Cardiac septum (tissue), 1 donor: ENCODE results near the gene CLEC4E. TPM values are rescaled to one million over a fixed set of nuclear protein-coding genes. Genes with fewer than 3 reads are reported as not detected.
"Not testable (repeated sequence)": the region's sequence is repeated elsewhere in the genome, so short reads cannot be mapped to it uniquely, and the experiment has no call there.

Experiments
- DNase-seq: peaks from one replicate; pipeline ENCODE4 v3.0.0-alpha.2; 2020; ENCODE audit warnings: low spot score
- intact Hi-C: fragments of 100-400 bp; cut with DNase I; formaldehyde crosslinking; loops from one replicate; pipeline ENCODE4 v1.14.0; 2022
- total RNA-seq: library from RNA; stranded (reverse); fragmentation: NEBNext Ultra II Directional; extraction: Animal tissue kit (Norgen Biotek cat#: 25700); gene quantifications from one replicate; pipeline ENCODE4 v1.2.1, GENCODE V29; 2021
- donor health status: DM: no; HTN: no; CAD: no.

The CLEC4E gene
- total RNA-seq, 1 donor from 2014 or later: not detected

DNA sequence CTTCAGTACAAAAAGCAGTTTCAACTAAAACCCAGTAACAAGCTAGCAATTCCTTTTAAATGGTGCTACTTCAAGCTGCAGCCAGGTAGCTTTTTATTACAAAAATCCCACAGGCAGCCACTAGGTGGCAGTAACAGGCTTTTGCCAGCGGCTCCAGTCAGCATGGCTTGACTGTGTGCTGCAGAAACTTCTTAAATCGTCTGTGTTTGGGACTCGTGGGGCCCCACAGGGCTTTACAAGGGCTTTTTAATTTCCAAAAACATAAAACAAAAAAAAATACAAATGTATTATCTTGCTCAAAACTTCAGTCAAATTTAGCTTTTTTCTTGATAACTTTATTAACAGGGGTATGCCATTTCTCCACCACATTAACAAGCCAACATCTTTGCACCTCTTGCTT lies 3.6 kb upstream of the CLEC4E start:
- DNase-seq: no peak
- intact Hi-C loops: loop anchor here (2.0 kb wide), 1 partner anchor 65 kb away; no protein-coding TSS in a partner anchor

DNA sequence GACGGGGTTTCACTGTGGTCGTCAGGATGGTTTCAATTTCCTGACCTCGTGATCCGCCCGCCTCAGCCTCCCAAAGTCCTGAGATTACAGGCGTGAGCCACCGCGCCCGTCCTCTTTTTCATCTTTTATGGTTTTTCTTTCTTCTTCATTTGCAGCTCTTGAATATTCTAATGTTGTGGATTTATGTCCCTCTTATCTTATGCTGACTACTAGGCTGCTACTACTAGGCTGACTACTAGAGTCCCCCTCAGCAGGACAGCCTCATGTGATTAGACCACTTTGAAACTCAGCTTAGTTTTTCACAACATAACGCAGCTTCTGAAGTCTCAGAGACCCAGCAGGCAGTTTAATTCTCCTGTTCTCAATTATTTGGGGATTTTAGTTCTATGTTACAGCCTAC lies 857 bp upstream of the CLEC4E start:
- DNase-seq: no peak
- intact Hi-C loops: no loop called here

DNA sequence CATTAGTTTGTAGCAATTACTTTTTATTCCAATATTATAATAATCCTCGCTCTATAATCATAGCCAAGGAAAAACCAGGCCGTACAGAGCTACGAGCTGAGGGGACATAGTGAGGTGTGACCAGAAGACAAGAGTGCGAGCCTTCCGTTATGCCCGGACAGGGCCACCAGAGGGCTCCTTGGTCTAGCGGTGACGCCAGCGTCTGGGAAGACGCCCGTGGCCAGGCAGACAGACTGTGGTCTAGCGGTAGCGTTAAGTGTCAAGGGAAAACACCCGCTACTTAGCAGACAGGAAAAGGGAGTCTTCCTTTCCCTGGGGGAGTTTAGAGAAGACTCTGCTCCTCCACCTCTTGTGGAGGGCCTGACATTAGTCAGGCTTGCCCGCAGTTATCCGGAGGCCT lies 2.9 kb downstream of the CLEC4E start:
- intact Hi-C loops, DNase-seq: not testable (repeated sequence)

DNA sequence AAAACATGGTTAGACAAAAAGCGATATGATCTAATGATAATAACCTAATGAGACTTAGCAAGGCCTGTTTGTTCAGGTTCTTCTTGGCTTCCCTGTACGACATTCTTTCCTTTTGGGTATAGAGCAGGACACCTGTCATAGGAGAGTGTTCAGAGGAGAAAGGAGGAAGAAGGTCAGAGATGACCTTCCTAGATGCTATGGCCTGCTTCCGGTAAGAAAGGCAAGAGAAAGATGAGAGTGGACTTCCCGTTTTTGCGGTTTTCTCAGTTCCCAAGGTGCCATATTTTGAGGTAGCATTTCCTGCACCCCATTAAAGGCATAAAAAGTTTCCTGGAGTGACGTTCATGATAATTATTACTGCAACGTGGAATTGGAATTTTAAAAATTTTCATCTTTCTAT lies 8.7 kb downstream of the CLEC4E start:
- intact Hi-C loops: no loop called here

DNA sequence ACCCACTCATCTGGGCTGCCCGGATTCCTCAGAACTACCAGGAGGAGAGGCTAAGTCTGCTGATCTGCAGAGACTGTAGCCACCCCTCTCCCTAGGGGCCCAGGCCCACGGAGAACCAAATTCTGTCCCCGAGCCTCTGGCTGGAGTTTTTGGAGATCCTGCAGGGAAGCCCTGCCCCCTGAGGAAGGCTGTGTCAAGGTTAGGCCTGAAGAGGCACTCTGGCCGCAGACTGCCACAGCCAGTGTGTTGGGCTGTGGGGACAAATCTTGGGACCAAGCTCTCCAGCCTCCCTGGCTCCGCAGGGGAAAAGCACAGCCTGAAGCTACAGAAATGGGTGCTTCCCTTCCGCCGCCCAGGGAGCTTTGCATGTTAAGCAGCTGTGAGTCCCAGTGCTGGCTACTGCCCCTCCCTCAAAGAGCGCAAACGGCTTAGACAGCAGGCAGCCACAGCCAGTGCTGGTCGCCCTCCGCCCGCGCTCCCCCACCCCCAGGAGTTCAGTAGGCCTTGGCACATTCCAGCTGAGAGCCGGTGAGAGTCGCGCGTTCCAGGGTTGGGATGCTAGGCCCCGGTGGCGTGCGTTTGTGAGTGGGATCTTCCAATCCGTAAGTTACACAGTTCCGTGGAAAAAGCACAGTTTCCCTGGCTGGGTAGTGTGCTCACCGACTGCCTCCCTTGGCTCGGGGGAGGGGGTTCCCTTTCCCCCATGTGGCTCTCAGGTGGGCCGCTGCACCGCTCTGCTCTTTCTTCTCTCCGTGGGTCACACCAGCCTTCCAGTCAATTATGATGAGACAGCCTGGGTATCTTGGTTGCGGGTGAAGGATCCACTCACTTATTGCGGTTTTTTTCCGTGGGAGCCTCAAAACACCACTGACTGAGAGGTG lies 13.2 kb downstream of the CLEC4E start:
- intact Hi-C loops: no loop called here
- DNase-seq: no peak

More for the DNA sequence above, 8.7 kb downstream of the CLEC4E start:
- no peak for DNase-seq

DNA sequence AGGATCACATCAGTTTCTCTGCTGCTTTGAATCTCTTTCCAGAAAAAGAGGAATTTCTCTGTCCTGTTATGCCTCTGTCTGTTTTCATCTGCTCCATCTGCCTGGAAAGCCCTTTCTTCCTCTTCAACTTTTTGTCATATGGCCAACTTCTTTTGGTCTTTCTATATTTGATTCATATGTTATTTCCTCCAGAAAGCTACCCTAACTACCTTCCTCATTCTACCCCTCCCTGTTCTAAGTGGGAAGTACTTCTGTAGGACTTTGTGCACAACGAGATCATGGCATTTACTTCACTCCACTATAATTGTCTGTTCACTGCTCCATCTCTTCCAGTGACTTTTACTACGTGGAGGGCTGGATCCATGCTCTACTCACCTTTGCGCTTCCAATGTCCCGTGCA lies 21.5 kb downstream of the CLEC4E start:
- intact Hi-C loops: no loop called here
- no peak for DNase-seq

DNA sequence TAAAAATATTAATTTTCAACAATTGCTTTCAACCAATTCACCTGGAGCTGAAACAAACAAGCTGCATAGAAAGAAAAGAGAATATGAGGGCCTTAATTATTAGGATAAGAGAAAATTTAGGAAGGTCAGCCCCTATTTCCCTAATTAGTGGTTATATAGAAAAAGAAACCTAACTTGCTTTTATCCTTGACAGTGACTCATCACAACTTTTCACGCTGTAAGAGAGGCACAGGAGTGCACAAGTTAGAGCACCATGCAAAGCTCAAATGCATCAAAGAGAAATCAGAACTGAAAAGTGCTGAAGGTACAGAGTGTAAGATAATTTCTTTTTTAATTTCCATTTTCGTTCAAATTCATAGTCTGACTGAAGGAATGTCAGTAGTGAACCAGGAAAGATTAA lies 22.7 kb downstream of the CLEC4E start:
- DNase-seq: no peak
- intact Hi-C loops: no loop called here

DNA sequence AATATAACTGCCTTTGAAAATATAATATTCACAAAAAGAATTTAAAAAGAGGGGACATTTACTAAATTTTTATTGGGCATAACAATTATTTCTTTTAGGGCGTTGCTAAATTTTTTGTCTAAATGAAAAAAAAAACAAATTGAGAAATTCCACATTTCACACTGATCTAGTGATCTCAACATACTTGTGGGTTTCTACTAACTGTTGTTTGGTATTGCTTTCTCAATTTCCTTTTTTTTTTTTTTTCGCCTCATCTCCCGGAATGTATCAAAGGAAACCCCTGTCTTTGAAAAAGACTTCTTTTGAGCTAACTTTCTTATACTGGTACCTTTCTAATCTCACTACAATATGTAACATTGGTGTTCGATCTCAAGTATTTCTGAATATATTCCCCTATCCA lies 27.4 kb downstream of the CLEC4E start, which contains the start of gene CLEC4D:
Gene CLEC4D, plus strand, starts transcription at position 248 of the 400 bp plus-strand sequence. CDS start 230 bp downstream, outside the sequence.
- no peak for DNase-seq
- intact Hi-C loops: no loop called here

DNA sequence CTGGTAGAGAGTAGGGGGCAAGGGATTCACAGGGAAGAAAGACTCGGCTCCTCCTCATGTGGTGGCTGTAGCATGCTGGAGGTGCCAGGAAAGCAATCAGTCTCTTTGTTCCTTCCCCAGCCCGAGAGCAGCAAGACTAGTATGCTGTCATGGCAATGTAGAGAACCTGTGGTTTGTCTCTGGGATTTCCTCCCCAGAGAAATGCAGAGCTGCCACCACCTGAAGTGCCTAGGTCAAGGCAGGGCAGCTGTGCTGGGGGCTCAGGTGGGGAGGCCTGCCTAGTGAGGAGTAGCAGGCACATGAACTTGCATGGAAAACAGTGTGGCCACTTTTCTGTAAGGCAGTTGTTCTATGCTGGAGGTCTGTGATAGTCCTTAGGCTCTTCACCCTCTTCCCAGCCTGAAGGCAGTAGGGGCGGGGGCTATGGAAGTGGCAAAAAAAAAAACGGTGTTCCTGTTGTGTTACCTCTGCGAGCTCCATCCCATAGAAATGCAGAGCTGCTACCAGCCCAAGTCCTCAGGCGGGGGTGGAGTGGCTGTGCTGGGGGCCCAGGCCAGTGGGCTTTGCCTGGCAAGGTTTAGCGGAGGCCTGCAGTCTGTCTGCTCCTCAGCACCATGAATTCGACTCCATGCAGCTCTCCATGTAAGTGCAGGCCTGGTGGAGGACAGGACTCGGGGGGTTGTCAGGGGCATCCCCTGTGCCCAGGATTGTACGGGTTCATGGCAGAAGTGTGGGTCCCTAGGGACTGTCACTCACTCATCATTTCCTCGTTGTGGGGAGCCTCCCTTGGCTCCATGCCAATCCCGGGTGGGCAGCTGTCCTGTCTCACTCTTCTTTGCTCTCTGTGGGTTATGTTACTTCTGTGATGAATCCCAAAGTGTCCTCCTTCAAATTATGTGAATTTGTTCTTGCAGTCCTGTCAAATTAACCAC lies 31.5 kb downstream of the CLEC4E start:
- no peak for DNase-seq
- intact Hi-C loops: no loop called here

DNA sequence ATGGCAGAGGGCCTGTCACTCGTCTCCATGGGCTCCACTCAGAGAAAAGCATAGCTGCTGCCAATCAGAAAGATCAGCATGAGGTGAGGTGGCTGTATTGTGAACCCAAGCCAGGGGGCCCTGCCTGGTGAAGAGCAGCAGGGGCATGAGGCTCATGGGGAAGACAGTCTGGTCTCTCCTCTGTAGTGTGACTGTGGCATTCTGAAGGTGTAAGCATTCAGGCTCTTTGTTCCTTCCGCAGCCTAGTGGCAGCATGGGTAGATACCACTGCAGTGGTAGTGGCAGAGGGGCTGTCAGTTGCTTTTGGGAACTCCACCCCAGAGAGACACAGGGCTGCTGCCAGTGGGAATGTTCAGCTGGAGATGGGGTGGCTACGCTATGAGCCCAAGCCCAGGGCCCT lies 32.5 kb downstream of the CLEC4E start:
- intact Hi-C loops: no loop called here
- DNase-seq: no peak

DNA sequence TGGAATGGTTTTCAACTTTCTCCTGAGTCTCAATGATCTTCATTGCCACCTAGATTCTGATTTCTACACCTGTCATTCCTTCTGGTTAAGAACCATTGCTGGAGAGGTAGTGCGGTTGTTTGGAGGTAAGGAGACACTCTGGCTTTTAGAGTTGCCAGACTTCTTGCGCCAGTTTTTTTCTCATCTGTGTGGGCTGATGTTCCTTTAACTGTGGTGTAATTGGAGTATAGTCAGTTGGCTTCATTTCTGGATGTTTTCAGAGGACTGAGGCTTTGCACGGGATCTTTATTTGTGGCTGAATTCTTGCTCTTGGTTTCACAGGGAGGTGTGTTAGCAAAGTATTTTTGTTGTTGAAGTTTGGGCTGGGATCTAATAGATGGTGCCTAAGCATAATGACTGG lies 33.1 kb downstream of the CLEC4E start:
- no peak for DNase-seq
- intact Hi-C loops: no loop called here

DNA sequence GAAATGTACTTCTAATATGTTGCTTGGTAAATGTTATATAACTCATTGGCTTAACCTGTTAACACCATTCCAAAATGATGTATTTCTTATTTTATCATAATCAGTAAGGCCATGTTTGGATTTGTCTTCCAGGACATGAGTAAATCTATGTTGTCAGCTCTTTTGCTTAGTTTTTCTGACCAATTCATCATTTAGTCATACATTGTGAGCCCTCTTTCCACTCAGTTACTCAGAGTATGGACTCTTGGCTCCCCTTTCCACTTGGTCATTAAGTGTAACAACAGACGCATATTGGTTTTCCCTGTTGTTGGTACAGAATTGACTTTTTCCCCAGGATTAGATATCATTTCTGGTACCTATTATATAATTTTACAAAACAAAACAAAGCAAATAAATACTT lies 36.4 kb downstream of the CLEC4E start:
- no peak for DNase-seq
- intact Hi-C loops: no loop called here

DNA sequence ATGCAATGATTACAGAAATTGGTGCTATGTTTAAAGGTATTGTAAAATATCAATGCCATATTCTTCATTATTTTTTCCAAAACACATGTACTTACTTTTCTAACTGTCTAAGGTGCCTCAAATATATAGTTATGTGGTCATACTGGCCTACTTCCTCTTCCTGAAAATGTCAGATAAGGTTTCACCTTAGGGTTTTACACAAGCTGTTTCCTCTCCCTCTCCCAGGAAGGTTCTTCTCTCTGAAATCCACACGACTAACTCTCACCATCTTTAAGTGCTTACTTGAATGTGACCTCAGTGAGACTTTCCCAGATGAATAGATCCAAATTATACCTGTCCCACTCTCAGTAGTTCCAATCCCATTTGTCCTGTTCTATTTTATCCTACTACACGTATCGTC lies 39.0 kb downstream of the CLEC4E start:
- intact Hi-C loops: no loop called here
- DNase-seq: no peak

DNA sequence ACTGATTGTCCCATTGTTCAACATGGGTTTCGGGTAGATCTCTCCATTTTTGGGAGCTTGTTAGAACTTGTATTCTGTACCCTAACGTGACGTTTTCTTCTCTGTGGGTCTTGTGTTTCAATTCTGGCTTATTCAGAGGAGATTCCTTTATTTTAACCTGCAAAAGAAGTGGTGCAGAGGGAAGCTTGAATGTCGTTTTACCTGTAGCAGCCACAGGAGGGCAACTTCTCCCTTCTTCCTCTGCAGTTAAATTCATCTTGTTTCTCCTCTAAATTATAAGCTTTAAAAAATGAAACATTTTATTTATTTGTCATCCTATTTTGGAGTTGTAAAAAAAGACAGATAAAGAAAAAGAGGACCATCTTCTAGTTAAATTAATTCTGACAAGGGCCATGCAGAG lies 41.1 kb downstream of the CLEC4E start:
- no peak for DNase-seq
- intact Hi-C loops: no loop called here

DNA sequence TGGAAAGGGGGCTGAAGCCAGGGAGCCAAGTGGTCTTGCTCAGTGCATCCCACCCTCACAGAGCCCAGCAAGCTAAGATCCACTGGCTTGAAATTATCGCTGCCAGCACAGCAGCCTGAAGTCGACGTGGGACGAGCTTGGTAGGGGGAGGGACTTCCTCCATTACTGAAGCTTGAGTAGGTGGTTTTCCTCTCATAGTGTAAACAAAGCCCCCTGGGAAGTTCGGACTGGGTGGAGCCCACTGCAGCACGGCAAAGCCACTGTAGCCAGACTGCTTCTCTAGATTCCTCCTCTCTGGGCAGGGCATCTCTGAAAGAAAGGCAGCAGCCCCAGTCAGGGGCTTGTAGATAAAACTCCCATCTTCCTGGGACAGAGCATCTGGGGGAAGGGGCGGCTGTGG lies 44.6 kb downstream of the CLEC4E start:
- DNase-seq, intact Hi-C loops: not testable (repeated sequence)

DNA sequence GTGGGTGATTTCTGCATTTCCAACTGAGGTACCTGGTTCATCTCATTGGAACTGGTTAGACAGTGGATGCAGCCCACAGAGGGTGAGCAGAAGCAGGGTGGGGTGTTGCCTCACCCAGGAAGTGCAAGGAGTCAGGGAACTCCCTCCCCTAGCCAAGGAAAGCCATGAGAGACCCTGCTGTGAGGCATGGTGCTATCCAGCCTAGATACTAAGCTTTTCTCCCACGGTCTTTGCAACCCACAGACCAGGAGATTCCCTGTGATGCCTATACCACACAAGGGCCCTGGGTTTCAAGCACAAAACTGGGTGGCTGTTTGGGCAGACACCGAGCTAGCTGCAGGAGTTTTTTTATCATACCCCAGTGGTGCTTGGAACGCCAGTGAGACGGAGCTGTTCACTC lies 45.0 kb downstream of the CLEC4E start:
- intact Hi-C loops, DNase-seq: not testable (repeated sequence)

DNA sequence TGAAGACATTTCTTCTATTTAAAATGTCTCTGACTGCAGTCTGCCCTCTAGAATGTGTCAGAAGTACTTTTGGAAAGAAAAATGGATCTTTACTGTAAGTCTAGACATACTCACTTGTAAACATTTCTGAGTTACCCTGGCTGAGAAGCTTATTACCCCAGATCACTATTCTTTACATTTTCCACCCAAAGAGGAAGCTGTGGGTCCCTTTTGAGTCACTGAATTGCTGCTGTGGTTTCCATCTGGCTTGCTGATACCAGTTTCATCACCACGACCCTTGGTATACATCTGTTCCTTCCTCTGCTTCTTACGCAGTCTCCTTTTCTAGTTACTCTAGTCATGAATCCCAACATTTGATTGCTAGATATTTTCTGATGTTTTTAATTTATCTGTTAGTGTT lies 47.6 kb downstream of the CLEC4E start:
- DNase-seq: no peak
- intact Hi-C loops: no loop called here

DNA sequence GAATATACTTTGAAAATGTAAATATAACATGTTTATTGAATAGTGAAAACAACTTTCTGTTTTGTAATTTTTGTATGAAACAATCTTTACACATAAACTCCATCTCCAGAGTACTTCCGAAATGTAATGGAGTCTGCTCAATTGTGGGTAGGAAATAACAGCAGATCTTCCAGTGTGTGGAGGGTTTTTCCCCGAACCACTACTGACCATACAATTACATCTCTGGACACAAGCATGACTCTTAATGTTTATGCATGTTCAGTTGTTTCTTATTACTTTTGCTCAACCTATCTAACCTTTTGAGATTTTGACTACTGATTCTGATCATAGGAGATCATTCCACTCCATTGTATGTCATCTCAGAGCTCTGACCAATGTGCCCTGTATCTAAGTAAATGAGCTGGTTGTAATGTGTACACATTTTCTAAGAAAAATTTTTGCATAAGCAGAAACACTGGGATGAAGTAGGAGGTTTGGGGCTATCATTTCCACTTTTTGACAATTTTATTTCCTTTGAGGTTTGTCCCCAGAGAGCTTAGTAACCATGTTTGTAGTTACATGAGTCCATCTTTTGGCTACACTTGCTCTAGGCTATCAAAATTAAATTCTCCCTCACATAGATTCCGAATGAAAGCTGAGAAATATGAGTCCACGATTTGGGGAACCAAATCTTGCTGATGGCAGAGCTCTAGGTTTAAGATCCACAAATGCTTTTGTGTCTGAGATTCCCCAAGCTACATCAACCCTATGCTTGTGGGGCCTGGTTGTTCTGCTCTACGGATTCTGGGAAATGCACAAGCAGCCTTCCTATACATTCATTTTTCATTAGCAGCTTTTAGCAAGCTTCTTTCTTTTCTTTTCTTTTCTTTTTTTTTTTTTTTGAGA lies 48.8 kb downstream of the CLEC4E start:
- intact Hi-C loops: no loop called here
- no peak for DNase-seq
